Measurements from ENCODE around the gene SUPT7L.
"Not testable (repeated sequence)": the region's sequence is repeated elsewhere in the genome, so short reads cannot be mapped to it uniquely, and the experiment has no call there.

DNA sequence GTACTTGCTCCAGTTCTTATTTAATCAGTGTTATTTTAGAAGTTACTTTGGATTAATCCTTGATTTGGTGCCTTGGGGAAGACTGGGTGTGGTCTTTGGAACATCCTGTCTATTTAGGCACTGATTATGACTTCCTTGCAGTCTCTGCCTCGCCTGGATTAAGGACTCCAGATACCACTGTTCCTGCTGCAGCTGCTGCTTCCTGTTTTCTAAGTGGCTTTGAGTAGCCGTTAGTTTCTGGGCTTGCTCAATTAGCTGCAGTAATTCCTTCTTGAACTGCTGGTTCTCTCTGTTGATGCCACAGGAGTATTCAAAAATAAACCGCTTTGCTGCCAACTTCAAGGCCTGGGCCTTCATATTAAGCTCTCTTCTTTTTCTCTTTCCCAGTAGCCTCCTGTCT lies 36.5 kb downstream of the SUPT7L start:
- TF ChIP-seq POLR2A (IDR thresholded peaks at IDR 0.05): not testable (repeated sequence)
- TF ChIP-seq, protein P1, sequence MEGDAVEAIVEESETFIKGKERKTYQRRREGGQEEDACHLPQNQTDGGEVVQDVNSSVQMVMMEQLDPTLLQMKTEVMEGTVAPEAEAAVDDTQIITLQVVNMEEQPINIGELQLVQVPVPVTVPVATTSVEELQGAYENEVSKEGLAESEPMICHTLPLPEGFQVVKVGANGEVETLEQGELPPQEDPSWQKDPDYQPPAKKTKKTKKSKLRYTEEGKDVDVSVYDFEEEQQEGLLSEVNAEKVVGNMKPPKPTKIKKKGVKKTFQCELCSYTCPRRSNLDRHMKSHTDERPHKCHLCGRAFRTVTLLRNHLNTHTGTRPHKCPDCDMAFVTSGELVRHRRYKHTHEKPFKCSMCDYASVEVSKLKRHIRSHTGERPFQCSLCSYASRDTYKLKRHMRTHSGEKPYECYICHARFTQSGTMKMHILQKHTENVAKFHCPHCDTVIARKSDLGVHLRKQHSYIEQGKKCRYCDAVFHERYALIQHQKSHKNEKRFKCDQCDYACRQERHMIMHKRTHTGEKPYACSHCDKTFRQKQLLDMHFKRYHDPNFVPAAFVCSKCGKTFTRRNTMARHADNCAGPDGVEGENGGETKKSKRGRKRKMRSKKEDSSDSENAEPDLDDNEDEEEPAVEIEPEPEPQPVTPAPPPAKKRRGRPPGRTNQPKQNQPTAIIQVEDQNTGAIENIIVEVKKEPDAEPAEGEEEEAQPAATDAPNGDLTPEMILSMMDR (IDR thresholded peaks at IDR 0.05): not testable (repeated sequence)
